Loucy (cell line): Measurements from ENCODE around the gene ZNF831.

Experiments
- H2AFZ ChIP-seq: fragments of 200-600 bp; sonication (generic); 2 replicates; pipeline ENCODE4 v1.6.0; 2016; ENCODE audit warnings: antibody characterized with exemption, mild to moderate bottlenecking, low read length, moderate library complexity
- H3F3A ChIP-seq: fragments of 200-600 bp; 2 replicates; pipeline ENCODE4 v1.6.0; 2016; ENCODE audit warnings: antibody characterized with exemption, low read depth, mild to moderate bottlenecking
- H3K27me3 ChIP-seq: fragments of 200-600 bp; sonication (generic); 2 replicates; pipeline ENCODE4 v1.6.1; 2014; ENCODE audit warnings: low read length, mild to moderate bottlenecking; ENCODE audit not compliant: insufficient read depth, poor library complexity, severe bottlenecking
- H3K36me3 ChIP-seq: fragments of 200-600 bp; sonication (generic); 2 replicates; pipeline ENCODE4 v1.6.1; 2016; ENCODE audit warnings: low read length; ENCODE audit not compliant: insufficient read depth
- H3K4me1 ChIP-seq: fragments of 200-600 bp; sonication (generic); 2 replicates; pipeline ENCODE4 v1.5.1; 2014; ENCODE audit warnings: low read length, mild to moderate bottlenecking; ENCODE audit not compliant: insufficient read depth, poor library complexity, severe bottlenecking
- H3K4me2 ChIP-seq: fragments of 200-600 bp; sonication (generic); 2 replicates; pipeline ENCODE4 v1.6.0; 2014; ENCODE audit warnings: antibody characterized with exemption, low read length, low read depth, mild to moderate bottlenecking; ENCODE audit not compliant: poor library complexity, severe bottlenecking
- H3K4me3 ChIP-seq: fragments of 200-600 bp; sonication (generic); 2 replicates; pipeline ENCODE4 v1.5.1; 2014; ENCODE audit warnings: low read length, mild to moderate bottlenecking, mixed read lengths; ENCODE audit not compliant: poor library complexity, severe bottlenecking
- H3K79me2 ChIP-seq: fragments of 200-600 bp; sonication (generic); 2 replicates; pipeline ENCODE4 v1.6.1; 2014; ENCODE audit warnings: low read length; ENCODE audit not compliant: insufficient read depth
- H3K9ac ChIP-seq: fragments of 200-600 bp; sonication (generic); 2 replicates; pipeline ENCODE4 v1.6.0; 2014; ENCODE audit warnings: mild to moderate bottlenecking, low read depth, low read length, moderate library complexity; ENCODE audit not compliant: poor library complexity, severe bottlenecking
- H3K9me2 ChIP-seq: fragments of 200-600 bp; sonication (generic); replicated peaks from 2 replicates; pipeline ENCODE4 v1.6.1; 2016; ENCODE audit warnings: low read depth, low read length, mixed read lengths
- H3K9me3 ChIP-seq: fragments of 200-600 bp; sonication (generic); 2 replicates; pipeline ENCODE4 v1.6.1; 2014; ENCODE audit warnings: mild to moderate bottlenecking, antibody characterized with exemption, low read length, low read depth; ENCODE audit not compliant: insufficient read depth
- H4K20me1 ChIP-seq: fragments of 200-600 bp; sonication (generic); 2 replicates; pipeline ENCODE4 v1.6.0; 2014; ENCODE audit warnings: antibody characterized with exemption, low read length, mild to moderate bottlenecking; ENCODE audit not compliant: insufficient read depth, poor library complexity, severe bottlenecking
- EZH2phosphoT487 ChIP-seq: fragments of 200-600 bp; IDR thresholded peaks from 2 replicates; pipeline ENCODE4 v1.6.1; 2018; ENCODE audit warnings: antibody characterized with exemption, mild to moderate bottlenecking, moderate library complexity, borderline replicate concordance
- TF ChIP-seq, protein P1 (sequence below): fragments of 200-600 bp; sonication (generic); conservative IDR thresholded peaks from 2 replicates; pipeline ENCODE4 v1.5.1; 2014; ENCODE audit warnings: mild to moderate bottlenecking, antibody characterized with exemption, low read length

ZNF831 gene

GRCh38 chr20:59193325-59193724 lies 29.7 kb downstream of the ZNF831 start:
- no peaks in the 10 kb centered on the region for H3F3A ChIP-seq
- no peaks in the 10 kb centered on the region for H3K79me2 ChIP-seq
- no peaks in the 10 kb centered on the region for H3K36me3 ChIP-seq
- H4K20me1 ChIP-seq = no peaks in the 10 kb centered on the region
- H3K4me2 ChIP-seq = no peak overlapping the region
- no peaks in the 10 kb centered on the region for H3K27me3 ChIP-seq
- no peak overlapping the region for H2AFZ ChIP-seq
- no peaks in the 10 kb centered on the region for H3K4me1 ChIP-seq
- TF ChIP-seq, protein P1, sequence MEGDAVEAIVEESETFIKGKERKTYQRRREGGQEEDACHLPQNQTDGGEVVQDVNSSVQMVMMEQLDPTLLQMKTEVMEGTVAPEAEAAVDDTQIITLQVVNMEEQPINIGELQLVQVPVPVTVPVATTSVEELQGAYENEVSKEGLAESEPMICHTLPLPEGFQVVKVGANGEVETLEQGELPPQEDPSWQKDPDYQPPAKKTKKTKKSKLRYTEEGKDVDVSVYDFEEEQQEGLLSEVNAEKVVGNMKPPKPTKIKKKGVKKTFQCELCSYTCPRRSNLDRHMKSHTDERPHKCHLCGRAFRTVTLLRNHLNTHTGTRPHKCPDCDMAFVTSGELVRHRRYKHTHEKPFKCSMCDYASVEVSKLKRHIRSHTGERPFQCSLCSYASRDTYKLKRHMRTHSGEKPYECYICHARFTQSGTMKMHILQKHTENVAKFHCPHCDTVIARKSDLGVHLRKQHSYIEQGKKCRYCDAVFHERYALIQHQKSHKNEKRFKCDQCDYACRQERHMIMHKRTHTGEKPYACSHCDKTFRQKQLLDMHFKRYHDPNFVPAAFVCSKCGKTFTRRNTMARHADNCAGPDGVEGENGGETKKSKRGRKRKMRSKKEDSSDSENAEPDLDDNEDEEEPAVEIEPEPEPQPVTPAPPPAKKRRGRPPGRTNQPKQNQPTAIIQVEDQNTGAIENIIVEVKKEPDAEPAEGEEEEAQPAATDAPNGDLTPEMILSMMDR = no peak
- TF ChIP-seq EZH2phosphoT487 = no peak
- no peak overlapping the region for H3K9ac ChIP-seq
- no peaks in the 10 kb centered on the region for H3K9me3 ChIP-seq
- H3K4me3 ChIP-seq = no peak overlapping the region
- H3K9me2 ChIP-seq = no peaks in the 10 kb centered on the region

GRCh38 chr20:59194023-59194935 lies 30.7 kb downstream of the ZNF831 start:
- TF ChIP-seq, protein P1 = no peak
- no peak for TF ChIP-seq EZH2phosphoT487
- H3F3A ChIP-seq = no peaks in the 10 kb centered on the region
- H4K20me1 ChIP-seq = no peaks in the 10 kb centered on the region
- no peaks in the 10 kb centered on the region for H3K4me1 ChIP-seq
- H2AFZ ChIP-seq = no peak overlapping the region
- H3K27me3 ChIP-seq = no peaks in the 10 kb centered on the region
- no peaks in the 10 kb centered on the region for H3K79me2 ChIP-seq
- no peaks in the 10 kb centered on the region for H3K9me3 ChIP-seq
- no peaks in the 10 kb centered on the region for H3K36me3 ChIP-seq
- H3K9me2 ChIP-seq = no peaks in the 10 kb centered on the region
- no peak overlapping the region for H3K9ac ChIP-seq
- no peak overlapping the region for H3K4me2 ChIP-seq
- H3K4me3 ChIP-seq = no peak overlapping the region

GRCh38 chr20:59195316-59195993 lies 31.8 kb downstream of the ZNF831 start:
- no peak overlapping the region for H3K4me2 ChIP-seq
- no peaks in the 10 kb centered on the region for H3K9me3 ChIP-seq
- H3K79me2 ChIP-seq = no peaks in the 10 kb centered on the region
- no peaks in the 10 kb centered on the region for H3K4me1 ChIP-seq
- H3K27me3 ChIP-seq = no peaks in the 10 kb centered on the region
- no peaks in the 10 kb centered on the region for H4K20me1 ChIP-seq
- no peaks in the 10 kb centered on the region for H3K9me2 ChIP-seq
- no peaks in the 10 kb centered on the region for H3F3A ChIP-seq
- no peak overlapping the region for H3K9ac ChIP-seq
- no peaks in the 10 kb centered on the region for H3K36me3 ChIP-seq
- H3K4me3 ChIP-seq = no peak overlapping the region
- no peak overlapping the region for H2AFZ ChIP-seq
- TF ChIP-seq, protein P1 = no peak
